H1 (cell line): ENCODE results near the gene SHISA6.

Experiments
- CEBPB ChIP-seq: IDR thresholded peaks from 2 replicates; pipeline ENCODE4 v1.6.1; 2012; ENCODE audit warnings: low read depth, low read length
- CHD2 ChIP-seq: IDR thresholded peaks from 2 replicates; pipeline ENCODE4 v1.6.1; 2012; ENCODE audit warnings: low read length, improper control_type of control experiment
- CREB1 ChIP-seq: IDR thresholded peaks from 2 replicates; pipeline ENCODE4 v1.6.1; 2012; ENCODE audit warnings: inconsistent platforms
- EZH2 ChIP-seq: fragments of 200-600 bp; sonication (generic); IDR thresholded peaks from 2 replicates; pipeline ENCODE4 v1.7.1; 2012; ENCODE audit warnings: low read depth, mild to moderate bottlenecking, moderate library complexity, low read length, inconsistent platforms; ENCODE audit not compliant: severe bottlenecking
- HDAC2 ChIP-seq, 2 experiments: fragments of 300-600 bp in 1 of 2; sonication (generic) in 1 of 2; IDR thresholded peaks; 2 replicates each; pipeline ENCODE4 v1.6.1; 2011 to 2012; ENCODE audit warnings: low read depth in 2 of 2, low read length in 2 of 2, mild to moderate bottlenecking in 2 of 2, moderate library complexity in 2 of 2, borderline replicate concordance in 1 of 2, inconsistent platforms in 1 of 2
- JUND ChIP-seq: IDR thresholded peaks from 2 replicates; pipeline ENCODE4 v1.6.1; 2011; ENCODE audit warnings: mild to moderate bottlenecking, improper control_type of control experiment, low read length
- POLR2A ChIP-seq, 2 experiments: IDR thresholded peaks; 1 replicate in 1 of 2; 2 replicates in 1 of 2; pipeline ENCODE4 v1.6.1; 2011; ENCODE audit warnings: low read depth in 2 of 2, low read length in 2 of 2, mild to moderate bottlenecking in 2 of 2; ENCODE audit errors: control extremely low read depth in 1 of 2
- POLR2AphosphoS5 ChIP-seq: IDR thresholded peaks from 2 replicates; pipeline ENCODE4 v1.6.1; 2011; ENCODE audit warnings: low read depth, low read length
- SIX5 ChIP-seq: IDR thresholded peaks from 2 replicates; pipeline ENCODE4 v1.6.1; 2011; ENCODE audit warnings: mild to moderate bottlenecking, low read depth, low read length
- TF ChIP-seq, protein P1 (sequence below), 3 experiments: IDR thresholded peaks; 1 replicate in 2 of 3; 2 replicates in 1 of 3; pipeline versions ENCODE4 v1.5.1 to v1.6.1; 2011; ENCODE audit warnings: low read length in 3 of 3, mild to moderate bottlenecking in 3 of 3, inconsistent platforms in 2 of 3, low read depth in 1 of 3, moderate library complexity in 1 of 3; ENCODE audit not compliant: insufficient read depth in 1 of 3; ENCODE audit errors: control extremely low read depth in 1 of 3
- TF ChIP-seq, protein P2 (sequence below): IDR thresholded peaks from 2 replicates; pipeline ENCODE4 v1.6.1; 2012; ENCODE audit warnings: inconsistent platforms

DNA sequence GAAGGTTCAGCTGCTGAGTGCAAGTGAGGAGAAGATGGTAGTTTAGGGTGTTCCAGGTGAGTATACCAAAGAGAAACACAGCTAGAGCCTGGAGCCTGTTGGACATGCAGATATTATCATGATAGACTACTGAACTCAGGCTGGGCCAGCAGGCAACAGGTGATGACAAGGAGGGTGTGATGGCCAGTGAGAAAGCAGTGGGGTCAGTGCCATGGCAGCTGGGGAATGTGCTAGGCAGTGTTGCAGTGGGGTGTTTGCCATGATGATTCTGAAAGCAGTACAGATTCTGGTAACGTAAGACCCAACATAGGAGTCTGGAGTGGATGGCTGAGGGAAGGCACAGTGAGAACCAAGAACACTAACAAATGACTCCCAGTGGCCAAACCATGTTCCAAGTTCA is 57.4 kb downstream of the SHISA6 start:
- TF ChIP-seq POLR2A (IDR thresholded peaks at IDR 0.05; ENCODE audit: control extremely low read depth in 1 of 2, low read depth in 2 of 2, low read length in 2 of 2) (no peak), JUND (no peak), HDAC2 (IDR thresholded peaks at IDR 0.05; ENCODE audit: borderline replicate concordance in 1 of 2, low read depth in 2 of 2, low read length in 2 of 2) (no peak), POLR2AphosphoS5 (no peak), EZH2 (no peak), CREB1 (no peak), CEBPB (no peak), CHD2 (no peak), SIX5 (no peak)
- TF ChIP-seq, protein P1, sequence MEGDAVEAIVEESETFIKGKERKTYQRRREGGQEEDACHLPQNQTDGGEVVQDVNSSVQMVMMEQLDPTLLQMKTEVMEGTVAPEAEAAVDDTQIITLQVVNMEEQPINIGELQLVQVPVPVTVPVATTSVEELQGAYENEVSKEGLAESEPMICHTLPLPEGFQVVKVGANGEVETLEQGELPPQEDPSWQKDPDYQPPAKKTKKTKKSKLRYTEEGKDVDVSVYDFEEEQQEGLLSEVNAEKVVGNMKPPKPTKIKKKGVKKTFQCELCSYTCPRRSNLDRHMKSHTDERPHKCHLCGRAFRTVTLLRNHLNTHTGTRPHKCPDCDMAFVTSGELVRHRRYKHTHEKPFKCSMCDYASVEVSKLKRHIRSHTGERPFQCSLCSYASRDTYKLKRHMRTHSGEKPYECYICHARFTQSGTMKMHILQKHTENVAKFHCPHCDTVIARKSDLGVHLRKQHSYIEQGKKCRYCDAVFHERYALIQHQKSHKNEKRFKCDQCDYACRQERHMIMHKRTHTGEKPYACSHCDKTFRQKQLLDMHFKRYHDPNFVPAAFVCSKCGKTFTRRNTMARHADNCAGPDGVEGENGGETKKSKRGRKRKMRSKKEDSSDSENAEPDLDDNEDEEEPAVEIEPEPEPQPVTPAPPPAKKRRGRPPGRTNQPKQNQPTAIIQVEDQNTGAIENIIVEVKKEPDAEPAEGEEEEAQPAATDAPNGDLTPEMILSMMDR (IDR thresholded peaks at IDR 0.05; ENCODE audit: control extremely low read depth in 1 of 3, insufficient read depth in 1 of 3, low read depth in 1 of 3, low read length in 3 of 3), result no peak
- TF ChIP-seq, protein P2, sequence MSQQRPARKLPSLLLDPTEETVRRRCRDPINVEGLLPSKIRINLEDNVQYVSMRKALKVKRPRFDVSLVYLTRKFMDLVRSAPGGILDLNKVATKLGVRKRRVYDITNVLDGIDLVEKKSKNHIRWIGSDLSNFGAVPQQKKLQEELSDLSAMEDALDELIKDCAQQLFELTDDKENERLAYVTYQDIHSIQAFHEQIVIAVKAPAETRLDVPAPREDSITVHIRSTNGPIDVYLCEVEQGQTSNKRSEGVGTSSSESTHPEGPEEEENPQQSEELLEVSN, result no peak
